ENCODE measurements around the gene MAPK1. TPM values are rescaled to one million over a fixed set of nuclear protein-coding genes. Genes with fewer than 3 reads are reported as not detected.
"Not testable (repeated sequence)": the region's sequence is repeated elsewhere in the genome, so short reads cannot be mapped to it uniquely, and the experiment has no call there.

Gene MAPK1
- total RNA-seq, 2 donors from 2014 or later, result 39.7 to 42.6 TPM

GRCh38 chr22:21753374-21754111 lies 113.9 kb downstream of the MAPK1 start:
- H3K27ac ChIP-seq, result no peak overlapping the region
- no peaks in the 10 kb centered on the region for H3K9me3 ChIP-seq
- H3K4me1 ChIP-seq, result peaks cover 0 to 22% of the 10 kb centered on the region in 2 donors
- H3K4me3 ChIP-seq, result no peak overlapping the region
- peaks cover 2% of the 10 kb centered on the region for H3K36me3 ChIP-seq
- no peak for TF ChIP-seq CTCF (IDR thresholded peaks at IDR 0.05)
- no peak for DNase-seq (ENCODE audit: low spot score)
- no peaks in the 10 kb centered on the region for H3K27me3 ChIP-seq

- no peak overlapping the region for H3K4me3 ChIP-seq
- no peak for DNase-seq (ENCODE audit: low spot score)
- H3K9me3 ChIP-seq, result no peaks in the 10 kb centered on the region
- H3K27ac ChIP-seq, result no peak overlapping the region
- no peaks in the 10 kb centered on the region for H3K36me3 ChIP-seq
- no peak for TF ChIP-seq CTCF (IDR thresholded peaks at IDR 0.05)
- peaks cover 0 to 22% of the 10 kb centered on the region in 2 donors for H3K4me1 ChIP-seq
- H3K27me3 ChIP-seq, result no peaks in the 10 kb centered on the region
Observed at GRCh38 chr22:21752276-21752675, 115.2 kb downstream of the MAPK1 start.

GRCh38 chr22:21745948-21746347 lies 121.5 kb downstream of the MAPK1 start:
- Histone ChIP-seq H3K4me3 (no peak overlapping the region), H3K27me3 (no peaks in the 10 kb centered on the region), H3K9me3 (no peaks in the 10 kb centered on the region), H3K36me3 (no peaks in the 10 kb centered on the region), H3K4me1 (no peaks in the 10 kb centered on the region), H3K27ac (no peak overlapping the region)
- no peak for TF ChIP-seq CTCF (IDR thresholded peaks at IDR 0.05)
- DNase-seq (ENCODE audit: low spot score), result no peak

GRCh38 chr22:21744917-21745316 lies 122.5 kb downstream of the MAPK1 start:
- H3K27ac ChIP-seq; H3K36me3 ChIP-seq; H3K27me3 ChIP-seq; H3K4me1 ChIP-seq; H3K9me3 ChIP-seq; H3K4me3 ChIP-seq; DNase-seq (ENCODE audit: low spot score): not testable (repeated sequence)

- H3K4me1 ChIP-seq, result no peaks in the 10 kb centered on the region
- TF ChIP-seq CTCF (IDR thresholded peaks at IDR 0.05), result no peak
- no peaks in the 10 kb centered on the region for H3K9me3 ChIP-seq
- H3K27ac ChIP-seq, result no peak overlapping the region
- no peak for DNase-seq (ENCODE audit: low spot score)
- H3K36me3 ChIP-seq, result no peaks in the 10 kb centered on the region
- no peaks in the 10 kb centered on the region for H3K27me3 ChIP-seq
- H3K4me3 ChIP-seq, result no peak overlapping the region
Observed at GRCh38 chr22:21741790-21742189, 125.7 kb downstream of the MAPK1 start.

GRCh38 chr22:21741059-21741458 lies 126.4 kb downstream of the MAPK1 start:
- Histone ChIP-seq H3K27ac (no peak overlapping the region), H3K9me3 (no peaks in the 10 kb centered on the region), H3K4me1 (peaks cover 0 to 4% of the 10 kb centered on the region in 2 donors), H3K4me3 (no peak overlapping the region), H3K36me3 (no peaks in the 10 kb centered on the region), H3K27me3 (no peaks in the 10 kb centered on the region)
- DNase-seq (ENCODE audit: low spot score), result no peak
- no peak for TF ChIP-seq CTCF (IDR thresholded peaks at IDR 0.05)
